Neuronal stem cell (in vitro differentiated cells): ENCODE measurements around the gene ACO2.

Experiments
- DNase-seq: peaks from one replicate; pipeline ENCODE4 v3.0.0-alpha.2; 2013; ENCODE audit warnings: low spot score
- H2AFZ ChIP-seq: one replicate; pipeline ENCODE4 v1.6.1; 2013; ENCODE audit warnings: mild to moderate bottlenecking, low read length, inconsistent platforms
- H2AK5ac ChIP-seq: 2 replicates; pipeline ENCODE4 v1.6.1; 2013; ENCODE audit warnings: low read depth, mild to moderate bottlenecking, inconsistent platforms, low read length, moderate library complexity, mixed read lengths
- H2BK120ac ChIP-seq: 2 replicates; pipeline ENCODE4 v1.6.1; 2013; ENCODE audit warnings: low read depth, mild to moderate bottlenecking, inconsistent platforms, low read length, moderate library complexity, mixed read lengths
- H2BK12ac ChIP-seq: one replicate; pipeline ENCODE4 v1.6.1; 2013; ENCODE audit warnings: low read length, inconsistent platforms
- H2BK15ac ChIP-seq: 2 replicates; pipeline ENCODE4 v1.6.1; 2013; ENCODE audit warnings: mild to moderate bottlenecking, low read length, inconsistent platforms, mixed read lengths
- H2BK5ac ChIP-seq: one replicate; pipeline ENCODE4 v1.6.1; 2013; ENCODE audit warnings: inconsistent platforms, mild to moderate bottlenecking, low read length, moderate library complexity
- H3K14ac ChIP-seq: one replicate; pipeline ENCODE4 v1.6.1; 2013; ENCODE audit warnings: low read length, inconsistent platforms
- H3K18ac ChIP-seq: 2 replicates; pipeline ENCODE4 v1.6.1; 2013; ENCODE audit warnings: low read length, inconsistent platforms
- H3K23ac ChIP-seq: 2 replicates; pipeline ENCODE4 v1.6.1; 2013; ENCODE audit warnings: low read depth, mild to moderate bottlenecking, mixed read lengths, low read length, inconsistent platforms; ENCODE audit not compliant: poor library complexity
- H3K27ac ChIP-seq: replicated peaks from 3 replicates; pipeline ENCODE4 v1.5.1; 2013; ENCODE audit warnings: low read length, inconsistent platforms
- H3K27me3 ChIP-seq, 3 experiments: 2 replicates each; pipeline ENCODE4 v1.6.1; 2013; ENCODE audit warnings: low read length in 3 of 3, mild to moderate bottlenecking in 2 of 3, inconsistent platforms in 1 of 3, low read depth in 1 of 3, mixed read lengths in 1 of 3, moderate library complexity in 1 of 3; ENCODE audit not compliant: control insufficient read depth in 3 of 3, insufficient read depth in 3 of 3
- H3K36me3 ChIP-seq, 2 donors: replicated peaks in 1 of 2; 2 replicates each; pipeline ENCODE4 v1.6.1; 2013; ENCODE audit warnings: low read length in 2 of 2; ENCODE audit not compliant: control insufficient read depth in 2 of 2, insufficient read depth in 2 of 2
- H3K4ac ChIP-seq: 2 replicates; pipeline ENCODE4 v1.6.1; 2013; ENCODE audit warnings: inconsistent platforms, mild to moderate bottlenecking, low read length, moderate library complexity
- H3K4me1 ChIP-seq, 2 donors: 1 replicate in 1 of 2; 2 replicates in 1 of 2; pipeline ENCODE4 v1.6.1; 2013; ENCODE audit warnings: low read length in 2 of 2, low read depth in 1 of 2; ENCODE audit not compliant: control insufficient read depth in 2 of 2, insufficient read depth in 1 of 2
- H3K4me2 ChIP-seq: one replicate; pipeline ENCODE4 v1.6.1; 2013; ENCODE audit warnings: mild to moderate bottlenecking, low read length, inconsistent platforms; ENCODE audit not compliant: insufficient read depth, poor library complexity, severe bottlenecking
- H3K4me3 ChIP-seq, 2 donors: 2 replicates each; pipeline ENCODE4 v1.5.1; 2013; ENCODE audit warnings: low read length in 2 of 2, mild to moderate bottlenecking in 2 of 2, inconsistent platforms in 1 of 2, moderate library complexity in 1 of 2
- H3K79me1 ChIP-seq: one replicate; pipeline ENCODE4 v1.6.1; 2013; ENCODE audit warnings: low read depth, mild to moderate bottlenecking, inconsistent platforms, low read length, moderate library complexity
- H3K9ac ChIP-seq: one replicate; pipeline ENCODE4 v1.6.1; 2013; ENCODE audit warnings: mild to moderate bottlenecking, low read depth, low read length, inconsistent platforms; ENCODE audit not compliant: poor library complexity
- H3K9me3 ChIP-seq, 2 donors: replicated peaks in 1 of 2; 2 replicates each; pipeline versions ENCODE3 to v1.6.1; 2013; ENCODE audit warnings: low read length in 2 of 2, mild to moderate bottlenecking in 2 of 2, inconsistent platforms in 1 of 2, low read depth in 1 of 2, mixed read lengths in 1 of 2, moderate library complexity in 1 of 2; ENCODE audit not compliant: control insufficient read depth in 2 of 2, insufficient read depth in 1 of 2
- H4K8ac ChIP-seq: one replicate; pipeline ENCODE4 v1.6.1; 2013; ENCODE audit warnings: low read depth, mild to moderate bottlenecking, inconsistent platforms, low read length, moderate library complexity
- H4K91ac ChIP-seq: one replicate; pipeline ENCODE4 v1.6.1; 2013; ENCODE audit warnings: low read length, low read depth, mild to moderate bottlenecking, inconsistent platforms; ENCODE audit not compliant: poor library complexity
- WGBS, 2 donors: extraction: QIAGEN DNeasy Blood & Tissue Kit; methylation state at CpG; one replicate each; pipeline ENCODE4 v1.1.7; 2013; ENCODE audit warnings: missing lambda C conversion rate in 2 of 2, mixed read lengths in 1 of 2; ENCODE audit not compliant: insufficient read length in 2 of 2, insufficient replicate concordance in 1 of 2; ENCODE audit errors: extremely low coverage in 2 of 2; 5-methylcytosine and 5-hydroxymethylcytosine counted together

ACO2 gene

DNA sequence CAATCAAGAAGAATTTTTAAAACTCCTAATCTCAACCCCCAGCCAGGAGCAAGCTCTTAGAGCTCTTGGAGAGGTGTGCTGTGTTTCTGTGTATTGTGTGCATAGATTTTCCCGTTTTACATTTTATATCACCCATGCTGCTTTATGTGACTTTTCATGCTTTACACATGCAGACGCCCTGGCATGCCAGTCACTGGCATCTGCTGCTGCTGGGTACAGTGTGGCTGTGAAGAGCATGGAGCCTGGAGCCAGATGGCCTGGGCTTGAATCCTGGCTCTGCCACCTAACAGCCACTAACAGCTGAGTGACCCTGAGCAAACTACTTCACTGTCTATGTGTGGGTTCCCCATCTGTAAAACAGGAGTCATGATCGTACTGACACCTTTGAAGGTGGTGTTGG lies 52.2 kb downstream of the ACO2 start:
- no peak overlapping the region for H3K23ac ChIP-seq
- H3K14ac ChIP-seq: no peak overlapping the region
- H3K18ac ChIP-seq: no peak overlapping the region
- peaks cover 9% of the 10 kb centered on the region for H3K79me1 ChIP-seq
- H3K4ac ChIP-seq: no peak overlapping the region
- no peaks in the 10 kb centered on the region for H3K4me1 ChIP-seq
- H2AK5ac ChIP-seq: no peak overlapping the region
- no peak overlapping the region for H2BK12ac ChIP-seq
- H2BK15ac ChIP-seq: no peak overlapping the region
- no peak overlapping the region for H3K4me3 ChIP-seq
- H2AFZ ChIP-seq: no peak overlapping the region
- no peak overlapping the region for H4K91ac ChIP-seq
- no peak for DNase-seq
- H3K9ac ChIP-seq: no peak overlapping the region
- no peak overlapping the region for H2BK120ac ChIP-seq
- H3K27me3 ChIP-seq: no peaks in the 10 kb centered on the region
- H4K8ac ChIP-seq: no peak overlapping the region
- no peak overlapping the region for H3K4me2 ChIP-seq
- WGBS, 2 donors: no CpG with 5 or more reads among the region's 3 CpGs
- peaks cover 0 to 1% of the 10 kb centered on the region in 2 donors for H3K9me3 ChIP-seq
- H2BK5ac ChIP-seq: no peak overlapping the region
- H3K36me3 ChIP-seq: peaks cover 31 to 64% of the 10 kb centered on the region in 2 donors
- no peak overlapping the region for H3K27ac ChIP-seq

DNA sequence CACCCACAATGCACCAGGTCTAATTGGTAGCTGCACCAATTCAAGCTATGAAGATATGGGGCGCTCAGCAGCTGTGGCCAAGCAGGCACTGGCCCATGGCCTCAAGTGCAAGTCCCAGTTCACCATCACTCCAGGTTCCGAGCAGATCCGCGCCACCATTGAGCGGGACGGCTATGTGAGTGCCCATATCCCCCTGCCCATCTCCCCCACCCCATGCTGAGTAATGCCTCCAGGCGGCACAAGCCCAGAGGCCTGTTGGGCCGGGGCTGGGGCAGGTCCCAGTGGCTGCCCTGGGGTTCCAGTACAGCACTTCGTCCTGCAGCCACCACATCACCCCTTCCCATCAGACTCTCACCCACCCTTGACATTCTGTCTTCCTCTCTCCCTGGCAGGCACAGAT lies 53.9 kb downstream of the ACO2 start:
- DNase-seq: no peak
- H2BK15ac ChIP-seq: no peak overlapping the region
- no peak overlapping the region for H2BK5ac ChIP-seq
- no peak overlapping the region for H2BK120ac ChIP-seq
- H4K8ac ChIP-seq: no peak overlapping the region
- H2AK5ac ChIP-seq: no peak overlapping the region
- peaks cover 0 to 1% of the 10 kb centered on the region in 2 donors for H3K9me3 ChIP-seq
- H3K27ac ChIP-seq: no peak overlapping the region
- H3K36me3 ChIP-seq: peaks cover 44 to 69% of the 10 kb centered on the region in 2 donors
- no peak overlapping the region for H3K9ac ChIP-seq
- no peak overlapping the region for H2AFZ ChIP-seq
- no peaks in the 10 kb centered on the region for H3K4me1 ChIP-seq
- H3K23ac ChIP-seq: peak overlapping the region; percentile 90
- H3K14ac ChIP-seq: no peak overlapping the region
- no peak overlapping the region for H3K4me2 ChIP-seq
- no peak overlapping the region for H2BK12ac ChIP-seq
- no peak overlapping the region for H4K91ac ChIP-seq
- H3K79me1 ChIP-seq: peaks cover 13% of the 10 kb centered on the region
- no CpG with 5 or more reads among the region's 9 CpGs for WGBS, 2 donors
- H3K18ac ChIP-seq: no peak overlapping the region
- no peak overlapping the region for H3K4ac ChIP-seq
- H3K4me3 ChIP-seq: no peak overlapping the region
- H3K27me3 ChIP-seq: no peaks in the 10 kb centered on the region

DNA sequence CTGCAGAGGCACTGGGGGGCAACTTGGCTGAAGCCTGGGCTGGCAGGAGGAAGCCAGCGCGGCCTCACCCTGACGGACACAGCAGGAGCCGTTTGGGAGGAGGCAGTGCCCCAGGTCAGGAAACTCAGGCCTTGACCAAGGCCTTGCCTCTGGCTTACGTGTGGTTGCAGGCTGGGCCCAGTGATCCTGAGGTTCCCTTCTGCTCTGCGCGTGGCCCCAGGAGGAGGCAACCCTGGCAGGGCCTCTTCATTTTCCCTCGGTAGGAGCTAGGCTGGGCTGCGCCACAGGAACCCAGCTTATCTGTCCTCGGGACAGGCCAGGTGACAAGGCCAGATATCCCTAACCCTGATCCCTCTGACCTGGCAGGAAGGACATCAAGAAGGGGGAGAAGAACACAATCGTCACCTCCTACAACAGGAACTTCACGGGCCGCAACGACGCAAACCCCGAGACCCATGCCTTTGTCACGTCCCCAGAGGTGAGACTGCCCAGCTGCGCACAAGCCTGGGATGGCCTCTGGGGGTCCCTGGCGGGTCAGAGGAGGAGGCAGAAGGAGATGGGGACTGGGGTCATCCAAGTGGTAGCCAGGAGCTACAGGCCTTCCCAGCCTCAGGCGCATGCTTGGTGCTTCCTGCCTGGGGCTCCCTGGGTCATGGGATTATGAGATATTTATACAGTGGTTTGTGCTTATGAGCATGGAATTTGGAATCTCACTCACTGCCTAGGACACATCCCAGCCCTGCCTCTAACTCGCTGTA lies 54.7 kb downstream of the ACO2 start:
- H3K27ac ChIP-seq: peak overlapping the region; percentile 14
- H2BK120ac ChIP-seq: no peak overlapping the region
- peaks cover 46 to 71% of the 10 kb centered on the region in 2 donors for H3K36me3 ChIP-seq
- H2BK15ac ChIP-seq: no peak overlapping the region
- no peak overlapping the region for H3K4me2 ChIP-seq
- peak overlapping the region; percentile 57 for H3K9ac ChIP-seq
- no peak overlapping the region for H3K4me3 ChIP-seq
- no peak for DNase-seq
- H2AK5ac ChIP-seq: peak overlapping the region; percentile 69
- H3K9me3 ChIP-seq: peaks cover 0 to 1% of the 10 kb centered on the region in 2 donors
- no peaks in the 10 kb centered on the region for H3K4me1 ChIP-seq
- no peaks in the 10 kb centered on the region for H3K27me3 ChIP-seq
- peaks cover 10% of the 10 kb centered on the region for H3K79me1 ChIP-seq
- H3K4ac ChIP-seq: peak overlapping the region; percentile 32
- peak overlapping the region; percentile 75 for H3K18ac ChIP-seq
- H2BK5ac ChIP-seq: peak overlapping the region; percentile 29
- no peak overlapping the region for H4K8ac ChIP-seq
- no peak overlapping the region for H2AFZ ChIP-seq
- peak overlapping the region; percentile 90 for H3K23ac ChIP-seq
- H3K14ac ChIP-seq: no peak overlapping the region
- no CpG with 5 or more reads among the region's 21 CpGs for WGBS, 2 donors
- peak overlapping the region; percentile 81 for H2BK12ac ChIP-seq
- H4K91ac ChIP-seq: no peak overlapping the region

DNA sequence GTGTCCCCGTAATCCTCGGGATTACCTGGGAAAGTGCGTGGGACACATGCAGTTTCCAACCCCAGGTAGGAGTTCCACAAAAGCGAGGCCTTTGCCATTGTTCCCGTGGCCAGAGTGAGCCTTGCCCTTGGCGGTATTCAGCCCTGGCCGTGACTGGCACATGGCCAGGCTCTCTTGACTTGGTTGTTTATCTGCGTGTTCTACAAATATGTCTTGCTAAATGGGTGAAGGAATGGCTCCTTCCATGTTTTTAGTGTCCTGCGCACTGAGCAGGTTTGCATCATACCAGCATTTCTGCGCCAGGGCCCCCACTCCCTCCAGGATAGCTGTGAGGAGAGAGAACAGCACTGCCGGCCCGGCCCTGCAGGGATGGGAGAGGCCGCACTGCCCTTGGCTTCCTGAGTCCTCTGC lies 55.3 kb downstream of the ACO2 start:
- Histone ChIP-seq H3K79me1 (peaks cover 10% of the 10 kb centered on the region), H3K36me3 (peaks cover 47 to 71% of the 10 kb centered on the region in 2 donors)
- no peak for DNase-seq

More for the DNA sequence above, 55.3 kb downstream of the ACO2 start:
- no peak overlapping the region for H2AFZ ChIP-seq
- no CpG with 5 or more reads among the region's 13 CpGs for WGBS, 2 donors
- H3K9me3 ChIP-seq: peaks cover 0 to 1% of the 10 kb centered on the region in 2 donors
- peak overlapping the region; percentile 29 for H2BK5ac ChIP-seq
- no peaks in the 10 kb centered on the region for H3K4me1 ChIP-seq
- no peak overlapping the region for H4K91ac ChIP-seq
- peak overlapping the region; percentile 15 for H3K4ac ChIP-seq
- no peak overlapping the region for H2BK15ac ChIP-seq
- H3K27me3 ChIP-seq: no peaks in the 10 kb centered on the region
- no peak overlapping the region for H2BK120ac ChIP-seq
- H3K4me3 ChIP-seq: no peak overlapping the region
- H4K8ac ChIP-seq: no peak overlapping the region
- H3K18ac ChIP-seq: no peak overlapping the region
- H3K4me2 ChIP-seq: no peak overlapping the region
- H3K27ac ChIP-seq: peak overlapping the region; percentile 14
- H3K9ac ChIP-seq: no peak overlapping the region
- H3K14ac ChIP-seq: no peak overlapping the region
- peak overlapping the region; percentile 77 for H3K23ac ChIP-seq
- H2BK12ac ChIP-seq: no peak overlapping the region
- H2AK5ac ChIP-seq: no peak overlapping the region
